Measurements from ENCODE around the gene AMFR.
A peak's percentile ranks its signal among the peaks of the same experiment; 100 is the strongest.

AMFR gene

GRCh38 chr16:56425439-56425832 is at the start of gene AMFR:
Gene AMFR (minus strand): TSS chr16:56425545. CDS start chr16:56425327, 218 bp downstream.
- peak; percentile 94 for DNase-seq

- no peak for DNase-seq
Observed at GRCh38 chr16:56470666-56471065, 45.3 kb upstream of the AMFR start.

- no peak for DNase-seq
Observed at GRCh38 chr16:56470232-56470631, 44.9 kb upstream of the AMFR start.

- no peak for DNase-seq
Observed at GRCh38 chr16:56469748-56470147, 44.4 kb upstream of the AMFR start.

- DNase-seq = no peak
Observed at GRCh38 chr16:56468800-56469199, 43.5 kb upstream of the AMFR start.

GRCh38 chr16:56466344-56466743 is 41.0 kb upstream of the AMFR start:
- DNase-seq = no peak

- no peak for DNase-seq
Observed at GRCh38 chr16:56463153-56463552, 37.8 kb upstream of the AMFR start.

- DNase-seq = no peak
Observed at GRCh38 chr16:56462064-56462796, 36.9 kb upstream of the AMFR start.

GRCh38 chr16:56460101-56460500 is 34.8 kb upstream of the AMFR start:
- no peak for DNase-seq

GRCh38 chr16:56457927-56458470 is 32.7 kb upstream of the AMFR start:
- DNase-seq = no peak

- peak; percentile 24 for DNase-seq
Observed at GRCh38 chr16:56451753-56452689, 26.7 kb upstream of the AMFR start.

- DNase-seq = peak; percentile 97
Observed at GRCh38 chr16:56450986-56451752, 25.8 kb upstream of the AMFR start, which contains the start of the genes NUDT21 and OGFOD1. Gene NUDT21 (minus strand): TSS chr16:56451332. CDS start chr16:56451202, 130 bp downstream. Gene OGFOD1 (plus strand): TSS chr16:56451554. CDS start chr16:56451613, 59 bp downstream.

GRCh38 chr16:56450275-56450985 is 25.1 kb upstream of the AMFR start:
- DNase-seq = peak; percentile 14

GRCh38 chr16:56448005-56448404 is 22.7 kb upstream of the AMFR start:
- no peak for DNase-seq

- no peak for DNase-seq
Observed at GRCh38 chr16:56447286-56447685, 21.9 kb upstream of the AMFR start.

GRCh38 chr16:56438038-56438437 is 12.7 kb upstream of the AMFR start:
- no peak for DNase-seq

- DNase-seq = no peak
Observed at GRCh38 chr16:56436258-56436657, 10.9 kb upstream of the AMFR start.

- no peak for DNase-seq
Observed at GRCh38 chr16:56428091-56428490, 2.7 kb upstream of the AMFR start.

GRCh38 chr16:56426585-56426984 is 1.2 kb upstream of the AMFR start:
- DNase-seq = no peak

- no peak for DNase-seq
Observed at GRCh38 chr16:56424791-56425438, 430 bp downstream of the AMFR start.

- DNase-seq = no peak
Observed at GRCh38 chr16:56424404-56424764, 961 bp downstream of the AMFR start.
